ENCODE results near the gene SLC9A1. TPM values are rescaled to one million over a fixed set of nuclear protein-coding genes. Genes with fewer than 3 reads are reported as not detected.
A peak's percentile ranks its signal among the peaks of the same experiment; 100 is the strongest.

SLC9A1 gene
- total and polyA plus RNA-seq, 10 of the 15 experiments (the other 5 are each of a cell fraction or from before 2014, with no cell fraction given) = 0.87 to 21.4 (median 4.3) TPM

- H2AFZ ChIP-seq (ENCODE audit: control insufficient read depth, low read depth, low read length) = no peak overlapping the region
- no peaks in the 10 kb centered on the region for H4K20me1 ChIP-seq (ENCODE audit: control insufficient read depth, insufficient read depth)
- peaks cover 8% of the 10 kb centered on the region for H3K79me2 ChIP-seq (ENCODE audit: control insufficient read depth, insufficient read depth, low read length)
- H3K9ac ChIP-seq (ENCODE audit: control insufficient read depth, insufficient read depth, low read length) = no peak overlapping the region
- in situ Hi-C loops (cut with MboI) = no loop called here
- no peak overlapping the region for H3K4me3 ChIP-seq
- intact Hi-C loops (cut with micrococcal nuclease; ENCODE audit: unreplicated experiment) = no loop called here
- 84% methylated on average over 10 of the region's 10 CpGs for WGBS (ENCODE audit: insufficient coverage, insufficient replicate concordance, low lambda C conversion rate, missing lambda C conversion rate)
- POLR2A ChIA-PET = interaction anchor here (0.6 to 1.4 kb wide), 2 partner anchors 13 to 23 kb away, joined by 3 to 4 read pairs; no protein-coding TSS in a partner anchor
- no peaks in the 10 kb centered on the region; a peak in 2 of 4 replicates for H3K36me3 ChIP-seq (ENCODE audit: control insufficient read depth in 2 of 2, insufficient read depth in 2 of 2, low read length in 1 of 2)
- RAD21 ChIA-PET (ENCODE audit: unreplicated experiment) = interaction anchor here (6.5 kb wide), 1 partner anchor 15 kb away, joined by 35 read pairs; the partner anchor contains the start of gene SLC9A1
- no peak for FAIRE-seq
- no peaks in the 10 kb centered on the region for H3K27me3 ChIP-seq (replicated peaks in 1 of 2; ENCODE audit: control insufficient read depth in 2 of 2, insufficient read depth in 2 of 2, low read length in 1 of 2)
- BruUV-seq (replicated peaks) = no TSS peak
- H3K4me1 ChIP-seq (ENCODE audit: control insufficient read depth, insufficient read depth, low read length) = peaks cover 44% of the 10 kb centered on the region
- H3K9me3 ChIP-seq (replicated peaks; ENCODE audit: control insufficient read depth, insufficient read depth, low read length) = no peaks in the 10 kb centered on the region
- H3K27ac ChIP-seq (ENCODE audit: control insufficient read depth, insufficient read depth) = no peak overlapping the region
- CTCF ChIA-PET = interaction anchor here (1.0 to 4.0 kb wide), 3 partner anchors 10 to 94 kb away, joined by 3 to 18 read pairs (median 6); no protein-coding TSS in a partner anchor
- no peak for DNase-seq (ENCODE audit: low read depth, low spot score)
- no peak overlapping the region for H3K4me2 ChIP-seq (ENCODE audit: control insufficient read depth, insufficient read depth)
- no peak for ATAC-seq
- no peak for TF ChIP-seq SUPT20H (IDR thresholded peaks at IDR 0.05; ENCODE audit: borderline replicate concordance, control insufficient read depth, low read depth, low read length)
- SMC1A ChIA-PET (ENCODE audit: uncharacterized antibody, unreplicated experiment) = interaction anchor here (0.6 to 1.6 kb wide), 2 partner anchors 10 to 26 kb away, joined by 3 to 4 read pairs; no protein-coding TSS in a partner anchor
Measured at GRCh38 chr1:27138368-27138767, 16.6 kb downstream of the SLC9A1 start.

- Histone ChIP-seq H3K79me2 (ENCODE audit: control insufficient read depth, insufficient read depth, low read length) (peaks cover 9% of the 10 kb centered on the region), H3K9me3 (replicated peaks; ENCODE audit: control insufficient read depth, insufficient read depth, low read length) (no peaks in the 10 kb centered on the region), H3K4me3 (no peak overlapping the region), H2AFZ (ENCODE audit: control insufficient read depth, low read depth, low read length) (peak overlapping the region; percentile 20), H3K4me2 (ENCODE audit: control insufficient read depth, insufficient read depth) (peak overlapping the region; percentile 39), H3K27me3 (replicated peaks in 1 of 2; ENCODE audit: control insufficient read depth in 2 of 2, insufficient read depth in 2 of 2, low read length in 1 of 2) (no peaks in the 10 kb centered on the region), H4K20me1 (ENCODE audit: control insufficient read depth, insufficient read depth) (no peaks in the 10 kb centered on the region), H3K36me3 (ENCODE audit: control insufficient read depth in 2 of 2, insufficient read depth in 2 of 2, low read length in 1 of 2) (no peaks in the 10 kb centered on the region; a peak in 2 of 4 replicates), H3K4me1 (ENCODE audit: control insufficient read depth, insufficient read depth, low read length) (peaks cover 50% of the 10 kb centered on the region), H3K9ac (ENCODE audit: control insufficient read depth, insufficient read depth, low read length) (peak overlapping the region; percentile 54; the same call in 1 of the 2 replicates), H3K27ac (ENCODE audit: control insufficient read depth, insufficient read depth) (peak overlapping the region; percentile 83)
- no peak for ATAC-seq
- ChIA-PET CTCF (interaction anchor here (1.0 to 4.0 kb wide), 4 partner anchors 11 to 93 kb away, joined by 3 to 18 read pairs (median 6); no protein-coding TSS in a partner anchor), POLR2A (interaction anchor here (5.4 kb wide), 1 partner anchor 16 kb away, joined by 33 read pairs; the partner anchor contains the start of gene SLC9A1), RAD21 (ENCODE audit: unreplicated experiment) (interaction anchor here (0.7 to 6.5 kb wide), 2 partner anchors 11 to 16 kb away, joined by 3 to 35 read pairs; partner anchors contain the start of gene SLC9A1), SMC1A (ENCODE audit: uncharacterized antibody, unreplicated experiment) (interaction anchor here (0.6 to 1.6 kb wide), 2 partner anchors 10 to 26 kb away, joined by 3 to 4 read pairs; no protein-coding TSS in a partner anchor)
- no peak for FAIRE-seq
- intact Hi-C loops (cut with micrococcal nuclease; ENCODE audit: unreplicated experiment) = no loop called here
- DNase-seq (ENCODE audit: low read depth, low spot score) = no peak
- in situ Hi-C loops (cut with MboI) = no loop called here
- BruUV-seq (replicated peaks) = no TSS peak
- TF ChIP-seq ZNF622 (IDR thresholded peaks at IDR 0.05) (no peak), SUZ12 (IDR thresholded peaks at IDR 0.05; ENCODE audit: unreplicated experiment) (no peak), NR2F1 (conservative IDR thresholded peaks at IDR 0.05) (no peak), RBBP5 (conservative IDR thresholded peaks at IDR 0.05) (no peak)
- 83% methylated on average over 11 of the region's 11 CpGs for WGBS (ENCODE audit: insufficient coverage, insufficient replicate concordance, low lambda C conversion rate, missing lambda C conversion rate)
Measured at GRCh38 chr1:27137544-27138075, 17.3 kb downstream of the SLC9A1 start.

Data from GM12878 (cell line).